CD1c-positive myeloid dendritic cell (primary cell): ENCODE results near the gene TMEM44.

Experiments
- DNase-seq: peaks from one replicate; pipeline ENCODE4 v3.0.0-alpha.2; 2016; ENCODE audit errors: extremely low spot score

TMEM44 gene

GRCh38 chr3:194633349-194634004, at the start of gene TMEM44:
Gene TMEM44 (minus strand): TSS chr3:194633419. CDS start chr3:194633215, 204 bp downstream.
- peak; percentile 73 for DNase-seq

GRCh38 chr3:194682694-194683310, 49.6 kb upstream of the TMEM44 start:
- DNase-seq, result peak; percentile 76

DNA sequence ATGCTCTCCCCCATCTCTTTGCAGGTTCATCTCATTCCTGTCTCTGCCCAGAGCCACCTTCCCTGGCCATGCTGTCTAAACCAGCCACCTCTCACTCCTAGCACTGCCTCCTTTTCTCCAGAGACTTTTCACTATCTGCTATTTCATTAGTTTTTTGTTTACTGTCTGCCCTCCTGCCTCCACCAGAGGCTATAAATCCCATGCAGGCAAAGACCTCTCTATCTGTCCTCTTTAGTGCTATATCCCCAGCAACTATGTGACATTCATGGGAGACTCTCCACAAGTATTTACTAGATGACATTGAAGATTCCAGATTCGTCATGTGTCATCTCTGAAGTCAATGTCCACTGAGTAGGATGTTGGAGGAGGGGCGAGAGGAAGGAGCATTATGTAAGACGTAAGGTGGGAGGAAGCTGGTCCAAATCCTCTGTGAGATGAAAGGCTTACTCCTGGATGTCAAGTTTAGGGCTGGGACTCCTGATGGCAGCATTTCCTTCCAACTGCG, 49.0 kb upstream of the TMEM44 start:
- no peak for DNase-seq

DNA sequence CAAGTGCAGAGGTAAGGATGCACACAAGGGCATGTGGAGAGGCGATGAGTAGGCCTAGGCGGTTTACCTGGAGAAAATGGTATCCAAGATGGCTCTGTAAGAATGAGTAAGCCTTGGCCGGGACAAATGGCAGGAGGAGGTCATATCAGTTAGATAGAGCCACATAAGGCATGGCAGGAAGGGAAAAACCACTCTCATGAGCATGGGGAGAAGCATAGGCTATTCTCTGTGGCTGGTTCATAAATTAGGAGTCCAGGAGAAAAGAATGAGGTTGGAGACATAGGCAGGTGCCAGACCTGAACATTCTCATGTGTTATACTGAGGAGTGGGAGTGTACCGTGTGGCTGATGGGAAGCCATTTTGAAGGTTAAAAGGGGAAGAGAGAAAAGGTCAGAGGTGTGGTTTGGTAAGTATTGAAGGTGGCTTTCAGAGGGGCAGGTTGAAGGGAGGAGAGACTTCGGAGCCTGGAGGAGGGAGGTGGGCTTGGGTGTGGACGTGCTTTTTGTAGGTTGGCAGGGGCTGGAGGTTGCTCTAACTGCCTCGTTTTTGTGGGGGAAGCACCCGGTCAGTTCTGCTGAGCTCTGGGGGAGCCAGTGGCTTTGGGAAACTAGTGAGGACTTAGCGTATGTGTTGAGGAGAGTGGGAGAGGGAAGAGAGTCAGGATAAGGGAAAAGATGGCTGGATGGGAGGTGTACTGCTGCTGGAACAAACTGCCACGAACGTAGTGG, 47.8 kb upstream of the TMEM44 start:
- no peak for DNase-seq

GRCh38 chr3:194676471-194676870, 43.3 kb upstream of the TMEM44 start:
- no peak for DNase-seq

GRCh38 chr3:194675680-194676079, 42.5 kb upstream of the TMEM44 start:
- DNase-seq, result peak; percentile 47

GRCh38 chr3:194675081-194675640, 41.9 kb upstream of the TMEM44 start:
- DNase-seq, result peak; percentile 60

DNA sequence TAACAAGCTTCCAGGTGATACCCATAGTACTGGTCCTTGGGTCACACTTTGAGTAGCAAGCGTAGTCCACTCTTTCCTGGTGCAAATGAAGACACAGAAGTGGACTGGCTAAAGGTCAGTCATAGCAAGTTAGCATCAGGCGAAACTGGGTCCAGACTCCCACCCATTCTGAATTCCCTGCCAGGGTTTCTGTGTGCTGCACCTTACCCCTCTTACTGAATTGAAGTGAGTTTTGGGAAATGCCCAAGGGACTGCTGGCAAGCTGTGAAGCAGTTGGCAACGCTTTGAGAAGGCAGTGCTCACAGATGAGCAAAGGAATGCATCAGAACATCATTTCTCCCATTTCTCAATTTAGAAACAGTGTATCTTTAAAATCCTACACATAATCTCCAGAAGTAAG, 40.5 kb upstream of the TMEM44 start:
- no peak for DNase-seq

- peak; percentile 24 for DNase-seq
Measured at GRCh38 chr3:194672876-194673275, 39.7 kb upstream of the TMEM44 start.

GRCh38 chr3:194671900-194672808, 38.9 kb upstream of the TMEM44 start, which contains the start of gene LSG1:
Gene LSG1 (minus strand): TSS chr3:194672191. CDS start chr3:194672162, 29 bp downstream.
- peak; percentile 97 for DNase-seq

DNA sequence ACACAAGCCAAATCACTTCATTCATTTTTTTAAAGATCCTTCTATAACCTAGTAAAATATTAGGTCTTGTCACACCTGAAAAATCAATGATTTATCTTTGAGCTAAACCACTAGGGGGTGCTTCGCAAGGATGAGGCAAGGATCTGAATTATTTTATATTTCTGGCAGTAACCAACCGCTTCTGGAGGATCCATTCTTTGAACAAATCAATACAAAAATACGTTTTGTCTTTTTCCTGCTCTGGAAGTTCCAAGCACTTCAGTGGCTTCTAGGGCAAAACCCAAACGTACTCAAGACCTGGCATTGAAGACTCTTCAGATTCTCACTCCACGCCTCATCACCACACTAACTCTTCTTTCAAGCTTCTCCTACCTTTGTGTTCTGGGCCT, 38.3 kb upstream of the TMEM44 start:
- DNase-seq, result peak; percentile 57

- DNase-seq, result peak; percentile 20
Measured at GRCh38 chr3:194667363-194667762, 34.1 kb upstream of the TMEM44 start.

DNA sequence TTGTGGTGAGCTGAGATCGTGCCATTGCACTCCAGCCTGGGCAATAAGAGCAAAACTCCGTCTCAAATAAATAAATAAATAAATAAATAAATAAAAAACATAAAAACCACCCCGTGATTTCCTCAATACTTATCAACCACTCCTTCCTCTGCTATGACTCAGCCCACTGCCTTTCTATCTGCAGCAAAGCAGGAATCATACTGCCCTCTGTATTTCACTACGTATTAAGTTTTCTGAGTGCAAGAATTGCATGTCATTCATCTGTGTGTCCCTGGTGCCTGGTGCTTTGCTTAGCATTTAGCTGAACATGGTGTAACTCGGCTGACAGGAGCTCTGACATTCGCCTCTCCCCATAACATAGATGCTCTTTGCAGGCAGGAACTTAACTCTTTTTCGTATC, 31.6 kb upstream of the TMEM44 start:
- DNase-seq, result no peak

DNA sequence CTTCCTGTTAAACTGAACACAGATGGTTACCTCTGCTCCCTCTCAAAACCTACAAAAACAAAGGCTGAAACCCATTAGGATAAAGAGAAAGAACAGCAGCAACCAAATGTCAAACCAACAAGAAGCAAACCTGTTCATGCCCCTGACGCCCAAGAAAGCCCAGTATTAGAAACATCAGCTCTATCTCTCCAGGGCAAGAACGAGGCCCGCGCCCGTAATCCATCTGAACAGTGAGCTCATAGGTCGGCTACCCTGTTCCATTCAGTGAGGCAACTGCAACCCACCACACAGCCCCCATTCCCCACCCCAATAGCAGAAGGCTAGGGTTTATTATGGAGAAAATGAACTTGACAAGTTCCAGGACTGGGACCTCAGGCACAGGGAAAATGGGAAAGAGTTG, 28.7 kb upstream of the TMEM44 start:
- no peak for DNase-seq

DNA sequence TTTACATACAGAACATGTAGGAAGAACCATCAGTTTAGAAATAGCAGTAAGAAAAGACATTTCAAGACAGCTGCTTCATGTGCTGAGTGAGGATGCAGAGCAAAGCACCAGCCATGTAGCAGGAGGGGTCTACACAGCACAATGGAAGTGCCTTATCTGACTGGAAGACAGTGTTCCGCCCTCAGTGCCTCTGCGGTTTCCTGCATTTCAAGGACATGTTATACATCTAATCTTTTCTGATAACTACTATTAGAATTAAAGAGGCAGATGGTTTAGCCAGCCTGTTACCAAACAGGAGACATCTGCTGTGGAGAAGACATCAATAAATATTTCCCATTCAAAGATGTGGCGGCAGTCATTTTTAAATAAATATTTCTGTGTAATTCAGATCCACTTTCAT, 28.2 kb upstream of the TMEM44 start:
- DNase-seq, result no peak

- DNase-seq, result no peak
Measured at GRCh38 chr3:194659778-194660177, 26.6 kb upstream of the TMEM44 start.

GRCh38 chr3:194658477-194659242, 25.4 kb upstream of the TMEM44 start:
- DNase-seq, result no peak

DNA sequence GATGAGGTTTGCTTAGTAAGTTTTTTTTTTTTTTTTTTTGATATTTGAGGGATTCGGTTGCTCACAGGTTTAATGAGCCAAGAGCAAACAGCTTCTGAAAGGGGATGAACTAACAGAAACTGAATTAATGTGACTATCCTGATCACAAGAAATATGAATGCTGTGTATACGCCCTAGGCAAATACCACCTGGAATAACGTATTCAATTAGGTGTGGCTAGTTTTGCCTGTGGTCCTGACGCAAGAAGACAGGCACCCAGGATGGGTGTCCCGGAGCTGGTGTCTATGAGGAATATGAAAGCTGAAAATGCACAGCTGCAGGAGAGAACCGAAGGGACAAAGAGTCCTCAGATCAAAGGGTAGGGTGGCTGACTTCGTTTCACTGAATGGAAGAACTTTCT, 24.2 kb upstream of the TMEM44 start:
- DNase-seq, result no peak

GRCh38 chr3:194654443-194654842, 21.2 kb upstream of the TMEM44 start:
- DNase-seq, result no peak

GRCh38 chr3:194647747-194648146, 14.5 kb upstream of the TMEM44 start:
- no peak for DNase-seq

GRCh38 chr3:194642769-194643168, 9.6 kb upstream of the TMEM44 start:
- no peak for DNase-seq
